ENCODE measurements around the gene FCHSD1. TPM values are rescaled to one million over a fixed set of nuclear protein-coding genes. Genes with fewer than 3 reads are reported as not detected.

The FCHSD1 gene
- total and polyA plus RNA-seq, 10 of the 15 experiments (the other 5 are each of a cell fraction or from before 2014, with no cell fraction given) = 0.97 to 22.8 (median 10.7) TPM

- FAIRE-seq (no peak), ATAC-seq (no peak), DNase-seq (ENCODE audit: low read depth, low spot score) (no peak)
- no peak overlapping the region for H3K9ac ChIP-seq (ENCODE audit: control insufficient read depth, insufficient read depth, low read length)
- 59% methylated on average over 17 of the region's 17 CpGs for WGBS (ENCODE audit: insufficient coverage, insufficient replicate concordance, low lambda C conversion rate, missing lambda C conversion rate)
- SMC1A ChIA-PET (ENCODE audit: uncharacterized antibody, unreplicated experiment) = interaction anchor here (1.6 kb wide), 1 partner anchor 70 kb away, joined by 5 read pairs; no protein-coding TSS in a partner anchor
- H3K79me2 ChIP-seq (ENCODE audit: control insufficient read depth, insufficient read depth, low read length) = no peaks in the 10 kb centered on the region
- in situ Hi-C loops (cut with MboI) = no loop called here
- no peaks in the 10 kb centered on the region for H3K36me3 ChIP-seq (ENCODE audit: control insufficient read depth in 2 of 2, insufficient read depth in 2 of 2, low read length in 1 of 2)
- H3K27ac ChIP-seq (ENCODE audit: control insufficient read depth, insufficient read depth) = no peak overlapping the region
- H3K4me3 ChIP-seq = no peak overlapping the region
- RAD21 ChIA-PET (ENCODE audit: unreplicated experiment) = interaction anchor here (1.3 kb wide), 1 partner anchor 30 kb away, joined by 5 read pairs; no protein-coding TSS in a partner anchor
- CTCF ChIA-PET = no interaction called here
- POLR2A ChIA-PET = no interaction called here
- no peaks in the 10 kb centered on the region for H3K27me3 ChIP-seq (replicated peaks in 1 of 2; ENCODE audit: control insufficient read depth in 2 of 2, insufficient read depth in 2 of 2, low read length in 1 of 2)
- no peaks in the 10 kb centered on the region for H4K20me1 ChIP-seq (ENCODE audit: control insufficient read depth, insufficient read depth)
- intact Hi-C loops (cut with micrococcal nuclease; ENCODE audit: unreplicated experiment) = loop anchor here (10.0 kb wide), 1 partner anchor 303 kb away; the partner anchor contains the start of gene RNF14
- H2AFZ ChIP-seq (ENCODE audit: control insufficient read depth, low read depth, low read length) = no peak overlapping the region
- no peak overlapping the region for H3K4me2 ChIP-seq (ENCODE audit: control insufficient read depth, insufficient read depth)
- H3K4me1 ChIP-seq (ENCODE audit: control insufficient read depth, insufficient read depth, low read length) = no peaks in the 10 kb centered on the region
- TF ChIP-seq EED (IDR thresholded peaks at IDR 0.05; ENCODE audit: low read depth) = no peak
- no peak for TF ChIP-seq TAF1 (IDR thresholded peaks at IDR 0.05; ENCODE audit: borderline replicate concordance, low read depth, low read length)
- TF ChIP-seq JUND (IDR thresholded peaks at IDR 0.05; ENCODE audit: low read depth, low read length) = no peak
- TF ChIP-seq NR2C1 (IDR thresholded peaks at IDR 0.05) = no peak
- no peak for TF ChIP-seq TCF7 (IDR thresholded peaks at IDR 0.05; ENCODE audit: borderline replicate concordance)
- TF ChIP-seq TCF12 (IDR thresholded peaks at IDR 0.05; ENCODE audit: low read depth, low read length) = no peak
- no peak for TF ChIP-seq ZNF592 (IDR thresholded peaks at IDR 0.05)
- TF ChIP-seq TCF3 (IDR thresholded peaks at IDR 0.05; ENCODE audit: borderline replicate concordance, insufficient read depth, low read depth, low read length) = no peak
- TF ChIP-seq ATF7 (IDR thresholded peaks at IDR 0.05; ENCODE audit: low read depth) = no peak
- TF ChIP-seq CHD2 (IDR thresholded peaks at IDR 0.05; ENCODE audit: borderline replicate concordance, low read depth, low read length) = no peak
- no peak for TF ChIP-seq IRF5 (IDR thresholded peaks at IDR 0.05; ENCODE audit: borderline replicate concordance)
- H3K9me3 ChIP-seq (replicated peaks; ENCODE audit: control insufficient read depth, insufficient read depth, low read length) = no peaks in the 10 kb centered on the region
- no TSS peak for BruUV-seq (replicated peaks)
Measured at GRCh38 chr5:141662028-141662427, 10.8 kb upstream of the FCHSD1 start.
